HG02852 (cell line): ENCODE results near the gene SLC35C1.
A peak's percentile ranks its signal among the peaks of the same experiment; 100 is the strongest.
"Not testable (repeated sequence)": the region's sequence is repeated elsewhere in the genome, so short reads cannot be mapped to it uniquely, and the experiment has no call there.

Experiments used
- ATAC-seq: cut with Tn5 transposase; IDR thresholded peaks from one replicate; pipeline ENCODE4 v1.9.1; 2021; ENCODE audit warnings: mild to moderate bottlenecking, moderate library complexity; ENCODE audit not compliant: unreplicated experiment

The SLC35C1 gene

DNA sequence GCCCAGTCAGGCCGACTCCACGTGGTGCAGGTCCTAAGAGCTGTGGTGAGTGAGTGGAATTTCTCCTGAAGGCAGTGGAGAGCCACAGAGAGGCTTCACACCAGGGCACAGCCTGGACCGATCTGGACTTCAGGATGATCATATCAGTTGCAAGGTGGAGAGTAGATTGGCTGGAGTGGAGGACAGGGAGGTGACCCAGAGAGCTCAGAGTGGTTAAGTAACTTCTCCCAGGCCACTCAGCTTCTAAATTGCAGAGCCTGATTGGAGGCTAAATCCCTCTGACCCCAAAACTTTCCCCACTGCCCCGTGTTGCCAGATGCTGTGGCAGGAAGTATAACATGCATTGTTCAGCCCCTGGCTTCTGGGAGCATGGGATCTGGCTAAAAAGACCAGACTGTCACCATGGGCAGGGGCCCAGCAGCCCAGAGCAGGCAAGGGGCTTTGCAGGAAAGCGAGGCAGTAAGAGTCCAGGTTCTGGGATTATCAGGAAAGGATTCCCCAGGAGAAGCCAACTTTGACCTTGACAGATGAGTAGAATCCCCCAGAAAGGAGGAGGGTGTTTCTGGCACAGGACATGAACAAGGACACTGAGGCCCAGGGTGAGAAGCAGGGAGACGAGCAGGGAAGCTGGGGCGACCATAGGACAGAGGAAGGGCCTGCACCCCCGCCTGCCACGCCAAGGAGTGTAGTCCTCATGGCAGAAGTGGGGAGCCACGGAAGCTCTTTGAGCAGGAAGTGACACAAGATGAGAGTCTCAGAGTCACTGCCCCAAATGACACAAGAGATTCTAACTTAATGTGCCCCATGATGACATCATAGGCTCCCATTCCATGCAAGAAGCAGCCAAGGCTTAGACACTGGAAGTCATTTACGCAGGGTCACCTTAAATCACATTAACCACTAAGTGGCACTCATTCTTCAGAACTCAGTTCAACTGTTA is 4.8 kb downstream of the SLC35C1 start:
- no peak for ATAC-seq

DNA sequence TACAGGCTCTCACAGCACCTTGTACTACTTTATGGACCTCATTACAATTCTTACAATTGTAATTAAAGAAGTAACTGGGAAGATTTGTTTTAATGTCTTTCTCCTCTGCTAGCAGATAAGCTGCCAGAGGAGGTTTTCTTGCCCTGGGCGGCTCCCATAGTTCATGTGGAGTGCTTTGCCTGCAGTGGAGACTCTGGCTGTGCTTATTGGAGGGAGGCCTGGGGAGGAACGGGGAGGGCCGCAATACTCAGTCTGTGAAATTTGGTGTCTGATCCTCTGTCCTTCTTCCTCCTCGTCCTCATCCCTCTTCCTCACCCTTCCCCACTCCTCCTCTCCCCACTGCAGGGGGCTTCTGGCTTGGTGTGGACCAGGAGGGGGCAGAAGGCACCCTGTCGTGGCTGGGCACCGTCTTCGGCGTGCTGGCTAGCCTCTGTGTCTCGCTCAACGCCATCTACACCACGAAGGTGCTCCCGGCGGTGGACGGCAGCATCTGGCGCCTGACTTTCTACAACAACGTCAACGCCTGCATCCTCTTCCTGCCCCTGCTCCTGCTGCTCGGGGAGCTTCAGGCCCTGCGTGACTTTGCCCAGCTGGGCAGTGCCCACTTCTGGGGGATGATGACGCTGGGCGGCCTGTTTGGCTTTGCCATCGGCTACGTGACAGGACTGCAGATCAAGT is 5.6 kb downstream of the SLC35C1 start:
- no peak for ATAC-seq

DNA sequence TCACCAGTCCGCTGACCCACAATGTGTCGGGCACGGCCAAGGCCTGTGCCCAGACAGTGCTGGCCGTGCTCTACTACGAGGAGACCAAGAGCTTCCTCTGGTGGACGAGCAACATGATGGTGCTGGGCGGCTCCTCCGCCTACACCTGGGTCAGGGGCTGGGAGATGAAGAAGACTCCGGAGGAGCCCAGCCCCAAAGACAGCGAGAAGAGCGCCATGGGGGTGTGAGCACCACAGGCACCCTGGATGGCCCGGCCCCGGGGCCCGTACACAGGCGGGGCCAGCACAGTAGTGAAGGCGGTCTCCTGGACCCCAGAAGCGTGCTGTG is 6.1 kb downstream of the SLC35C1 start:
- no peak for ATAC-seq

DNA sequence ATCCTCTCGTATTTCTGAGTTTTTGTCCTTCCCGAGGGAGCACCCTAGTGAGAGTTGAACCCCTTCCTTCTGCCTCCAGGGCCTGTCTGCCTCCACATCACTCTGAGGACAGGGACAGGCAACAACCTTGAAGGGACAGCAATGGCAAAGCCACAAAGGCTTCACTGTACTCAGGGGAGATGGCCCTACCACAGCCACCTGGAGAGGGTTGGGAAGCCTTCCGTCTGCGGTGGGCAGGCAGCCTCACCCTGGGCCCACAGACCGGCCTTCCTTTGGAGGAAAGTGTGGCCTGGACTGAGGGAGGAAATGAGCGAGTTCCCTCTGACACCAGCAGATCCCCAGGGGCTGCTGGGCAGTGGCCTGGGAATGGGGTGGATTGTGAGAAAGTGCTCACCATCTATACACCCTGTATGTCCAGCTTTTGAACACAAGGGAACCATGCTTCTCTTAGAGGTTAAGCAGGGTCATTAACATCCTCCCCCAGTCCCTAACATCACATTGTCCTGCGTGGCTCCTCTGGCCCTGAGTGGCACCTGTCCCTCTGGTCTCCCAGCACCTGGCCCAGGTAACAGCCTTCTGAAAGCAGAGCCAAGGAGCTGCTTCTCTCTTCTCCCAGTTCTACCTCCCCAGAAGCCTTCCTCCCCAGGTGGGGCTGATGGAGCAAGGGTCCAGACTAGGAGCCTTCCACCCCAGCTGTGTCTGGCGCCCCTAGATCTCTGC is 6.8 kb downstream of the SLC35C1 start:
- no peak for ATAC-seq

DNA sequence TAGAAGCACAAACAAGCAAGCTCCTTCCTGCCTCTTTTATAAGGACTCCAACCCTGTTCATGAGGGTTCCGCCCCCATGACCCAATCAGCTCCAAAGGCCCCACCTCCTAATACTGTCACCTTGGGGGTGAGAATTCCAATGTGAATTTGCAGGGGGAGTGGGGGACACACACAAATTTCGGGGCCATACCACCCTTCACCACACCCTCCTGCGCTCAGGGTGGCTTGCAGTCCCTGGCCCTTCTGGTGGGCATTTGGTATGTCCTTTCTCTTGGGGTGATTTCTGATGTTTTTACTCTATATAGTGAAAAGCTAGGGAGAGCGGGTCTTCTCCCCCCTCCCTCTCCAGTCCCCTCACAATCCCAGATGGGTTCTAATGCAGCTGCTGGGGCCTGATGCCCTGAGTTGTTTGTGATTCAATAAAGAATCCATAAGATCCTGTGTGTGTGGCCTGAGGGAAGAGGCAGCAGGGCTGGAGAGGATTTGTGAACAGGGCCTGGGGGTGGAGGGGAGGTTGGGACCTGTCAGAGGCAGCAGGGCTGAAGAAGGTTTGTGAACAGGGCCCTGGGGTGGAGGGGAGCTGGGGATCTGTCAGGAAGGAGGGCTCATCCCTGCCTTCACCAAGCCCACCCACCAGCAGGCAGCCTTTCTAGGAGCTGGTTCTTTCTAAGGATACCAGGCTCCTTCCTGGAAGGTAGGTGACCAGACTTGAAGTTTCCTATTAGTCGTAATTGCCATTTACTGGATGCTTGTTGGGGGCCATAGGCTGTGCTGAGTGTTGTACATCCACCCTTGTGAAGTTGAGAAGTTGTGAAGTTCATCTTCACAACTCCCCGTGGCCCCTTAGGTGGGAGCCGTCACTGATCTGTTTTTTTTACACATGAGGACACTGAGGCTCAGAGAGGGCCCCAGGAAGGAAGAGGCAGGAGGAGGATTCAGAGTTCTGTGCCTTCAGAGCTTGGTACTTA is 7.9 kb downstream of the SLC35C1 start:
- no peak for ATAC-seq

DNA sequence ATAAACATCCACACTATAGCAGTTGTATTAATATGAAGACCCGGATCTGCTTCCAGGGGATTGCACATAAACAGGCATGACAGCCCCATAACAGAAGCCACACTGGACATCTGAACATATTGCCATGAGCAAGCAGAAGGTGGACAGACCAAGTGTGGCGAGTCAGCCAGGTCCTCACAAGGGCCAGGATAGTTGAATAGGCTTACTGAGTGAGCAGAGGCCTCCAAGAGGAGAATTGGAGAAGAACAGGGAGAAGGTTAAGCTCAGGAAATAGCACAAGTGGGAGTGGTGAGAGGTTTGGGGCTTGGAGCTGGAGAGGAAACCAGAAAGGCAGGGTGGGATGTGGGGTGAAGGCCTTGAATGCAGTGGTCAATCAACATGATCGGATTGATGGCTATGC is 10.8 kb downstream of the SLC35C1 start:
- ATAC-seq = no peak

DNA sequence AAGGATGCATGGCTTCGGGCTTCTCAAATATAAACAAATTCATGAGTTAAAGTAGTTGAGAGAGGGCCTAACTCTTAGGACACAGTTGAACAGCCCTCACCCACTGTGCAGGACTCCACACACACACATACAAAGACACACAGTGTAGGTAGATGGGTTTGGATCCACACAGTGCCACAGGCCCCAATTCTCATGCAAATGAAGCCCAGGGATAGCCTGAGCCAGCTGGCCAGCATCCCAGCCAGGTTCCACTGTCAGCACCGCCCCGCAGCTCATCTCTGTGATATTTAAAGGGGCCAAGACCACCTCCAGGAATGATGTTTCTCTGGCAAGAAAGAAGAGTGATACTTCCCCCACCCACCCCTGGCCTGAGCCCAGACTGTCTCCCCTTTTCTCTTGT is 11.7 kb downstream of the SLC35C1 start:
- ATAC-seq = no peak

DNA sequence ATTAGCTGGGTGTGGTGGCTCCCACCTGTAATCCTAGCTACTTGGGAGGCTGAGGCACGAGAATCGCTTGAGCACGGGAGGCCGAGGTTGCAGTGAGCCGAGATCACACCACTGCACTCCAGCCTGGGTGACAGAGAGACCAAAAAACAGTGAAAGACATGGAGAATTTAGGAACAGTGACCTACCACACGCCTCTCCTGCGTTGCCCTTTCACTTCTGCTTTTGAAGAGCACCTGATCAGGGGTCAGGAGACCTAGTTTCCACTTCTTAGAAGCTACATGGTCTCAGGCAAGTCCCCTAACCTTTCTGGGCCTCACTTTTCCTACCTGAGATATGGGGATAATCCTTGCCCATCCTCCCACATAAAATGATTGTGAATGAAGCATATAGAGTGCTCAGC is 12.2 kb downstream of the SLC35C1 start:
- peak; percentile 89 for ATAC-seq

DNA sequence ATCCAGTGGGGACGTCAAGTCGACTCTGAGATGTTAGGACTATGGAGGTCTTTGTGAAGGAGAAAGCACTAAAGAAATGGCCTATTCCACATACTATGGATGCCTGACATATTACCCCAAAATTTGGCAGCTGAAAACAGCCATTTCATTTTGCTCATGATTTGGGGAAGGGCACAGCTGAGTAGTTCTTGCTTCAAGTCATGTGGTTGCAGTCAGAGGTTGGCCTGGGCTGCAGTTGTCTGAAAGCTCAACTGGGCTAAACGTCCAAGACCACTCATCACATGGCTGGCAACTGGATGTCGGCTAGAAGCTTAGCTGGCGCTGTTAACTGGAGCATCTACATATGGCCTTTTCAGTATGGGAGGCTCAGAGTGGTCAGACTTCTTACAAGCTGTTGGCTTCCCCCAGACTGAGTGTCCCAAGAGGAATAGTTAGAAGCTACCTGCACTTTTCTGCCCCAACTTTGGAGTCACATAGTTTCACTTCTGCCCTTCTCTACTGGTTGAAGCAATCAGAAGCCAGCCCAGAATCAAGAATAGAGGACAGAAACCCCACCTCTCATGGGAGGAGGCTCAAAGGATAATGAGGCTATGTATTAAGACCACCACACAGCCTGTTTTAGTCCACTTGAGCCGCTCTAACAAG is 14.1 kb downstream of the SLC35C1 start:
- ATAC-seq = no peak

DNA sequence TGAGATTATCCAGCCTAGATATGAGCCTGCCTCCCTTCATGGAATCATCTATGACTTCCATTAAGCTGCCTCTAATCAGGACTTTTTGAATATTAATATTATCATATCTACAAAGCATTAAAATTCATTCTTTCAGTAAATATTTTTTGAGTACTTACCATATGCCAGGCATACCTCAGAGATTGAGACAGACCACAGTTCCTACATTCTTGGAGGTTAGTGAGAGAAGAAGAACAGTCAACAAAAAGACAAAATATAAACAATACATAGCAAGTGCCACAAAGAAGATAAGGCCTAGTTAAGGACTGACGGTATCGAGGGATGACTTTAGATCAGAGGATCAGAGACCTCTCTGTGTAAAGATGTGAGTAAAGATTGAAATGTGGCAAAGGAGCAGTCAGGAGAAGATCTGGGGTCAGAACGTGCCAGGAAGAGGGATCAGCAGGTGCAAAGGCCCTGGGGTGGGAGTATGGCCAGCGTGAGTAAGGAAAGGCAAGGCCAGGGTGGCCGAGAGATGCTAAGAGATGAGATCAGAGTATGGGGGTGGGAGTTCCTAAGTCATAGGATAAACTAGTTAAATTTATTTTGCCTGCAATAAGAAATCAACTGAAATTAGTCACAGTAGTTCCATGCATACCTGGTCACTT is 15.4 kb downstream of the SLC35C1 start:
- no peak for ATAC-seq

DNA sequence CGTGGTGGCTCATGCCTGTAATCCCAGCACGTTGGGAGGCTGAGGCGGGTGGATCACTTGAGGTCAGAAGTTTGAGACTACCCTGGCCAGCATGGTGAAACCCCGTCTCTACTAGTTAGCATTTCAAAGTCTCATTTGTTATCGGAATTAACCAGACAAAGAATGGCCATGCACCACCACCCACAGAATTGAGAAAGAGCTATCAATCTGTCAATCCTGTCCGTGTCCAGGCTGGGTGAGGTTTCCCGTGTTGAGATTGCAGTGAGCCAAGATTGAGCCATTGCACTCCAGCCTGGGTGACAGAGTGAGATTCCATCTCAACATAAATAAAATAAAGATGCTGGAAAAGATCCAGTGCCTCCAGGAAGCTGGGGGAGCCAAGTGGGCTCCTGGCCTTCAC is 21.5 kb downstream of the SLC35C1 start:
- not testable (repeated sequence) for ATAC-seq

DNA sequence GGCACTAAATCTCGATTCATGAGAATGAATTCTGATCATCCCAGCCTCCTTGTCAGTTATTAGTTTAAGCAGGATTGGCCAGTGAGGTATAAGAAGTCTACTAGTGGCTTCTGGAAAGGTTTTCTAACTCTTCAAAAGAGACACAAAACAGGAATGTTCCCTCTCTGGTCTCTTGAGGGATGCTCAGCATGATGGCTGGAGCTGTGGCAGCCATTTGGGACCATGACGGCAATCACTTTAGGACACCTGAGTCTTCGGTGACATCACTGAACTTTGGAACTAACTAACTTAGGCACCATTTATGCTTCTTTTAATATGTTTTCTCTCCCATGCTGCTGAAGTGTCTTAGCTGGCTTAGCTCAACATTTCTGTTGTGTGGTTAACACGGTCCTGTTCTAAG is 22.2 kb downstream of the SLC35C1 start:
- ATAC-seq = no peak

DNA sequence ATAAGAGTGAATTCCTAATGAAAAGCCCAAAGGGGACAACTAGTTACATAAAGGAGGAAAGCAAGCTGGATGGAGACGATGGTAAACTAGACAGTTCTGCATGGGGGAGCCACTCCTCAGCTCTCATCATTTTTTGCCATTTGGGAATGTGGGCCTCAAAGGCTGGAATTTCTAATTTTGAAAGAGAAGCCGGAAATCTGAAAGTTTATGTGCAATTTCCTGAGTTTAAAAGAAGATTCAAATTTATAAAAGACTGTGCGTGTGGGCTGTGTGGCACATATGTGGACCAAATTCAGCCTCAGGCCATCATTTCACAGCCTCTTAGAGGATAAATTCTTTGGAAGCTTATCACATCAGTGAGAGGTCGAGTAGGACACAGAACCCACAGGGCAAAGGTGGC is 24.0 kb downstream of the SLC35C1 start:
- ATAC-seq = no peak

DNA sequence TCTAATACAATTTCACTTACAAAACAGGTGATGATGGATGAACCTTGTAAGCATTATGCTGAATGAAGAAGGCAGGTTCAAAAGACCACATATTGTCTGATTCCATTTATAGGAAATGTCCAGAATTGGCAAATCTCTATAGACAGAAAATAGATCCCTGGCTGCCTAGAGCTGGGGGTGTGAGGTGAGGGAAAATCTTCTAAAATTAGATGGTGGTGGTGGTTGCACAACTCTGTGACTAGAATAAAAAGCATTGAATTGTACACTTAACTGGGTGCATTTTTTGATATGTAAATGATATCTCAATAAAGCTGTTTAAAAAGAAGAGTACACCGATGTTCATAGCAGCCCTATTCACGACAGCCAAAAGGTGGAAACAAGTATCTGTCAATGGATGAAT is 25.6 kb downstream of the SLC35C1 start:
- ATAC-seq = no peak

DNA sequence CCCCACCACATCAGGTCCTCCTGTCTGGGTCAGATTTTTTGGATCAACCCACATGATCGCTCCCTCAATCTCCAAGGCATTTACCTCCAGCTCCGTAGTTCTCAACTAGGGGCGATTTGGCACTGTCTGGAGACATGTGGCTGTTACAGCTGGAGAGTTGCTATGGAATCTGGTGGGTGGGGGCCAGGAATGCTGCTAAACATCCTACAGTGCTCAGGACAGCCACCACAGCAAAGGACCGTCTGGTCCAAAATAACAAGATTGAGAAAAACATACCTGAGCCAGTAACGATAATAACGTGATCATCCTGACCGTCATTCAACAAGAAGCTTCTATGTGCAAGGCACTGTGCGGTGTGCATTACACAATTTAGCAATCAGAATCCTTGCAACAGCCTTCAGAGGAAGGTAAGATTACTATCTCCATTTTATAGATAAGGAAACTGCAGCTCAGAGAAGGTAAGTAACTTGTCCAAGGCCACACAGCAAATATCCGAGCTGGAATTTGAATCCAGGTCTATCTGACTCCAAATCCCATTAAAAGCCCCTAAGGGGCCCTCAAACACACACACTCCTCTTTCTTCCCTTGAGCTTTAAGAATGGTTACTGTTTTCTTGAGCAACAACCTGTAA is 28.0 kb downstream of the SLC35C1 start:
- ATAC-seq = no peak

DNA sequence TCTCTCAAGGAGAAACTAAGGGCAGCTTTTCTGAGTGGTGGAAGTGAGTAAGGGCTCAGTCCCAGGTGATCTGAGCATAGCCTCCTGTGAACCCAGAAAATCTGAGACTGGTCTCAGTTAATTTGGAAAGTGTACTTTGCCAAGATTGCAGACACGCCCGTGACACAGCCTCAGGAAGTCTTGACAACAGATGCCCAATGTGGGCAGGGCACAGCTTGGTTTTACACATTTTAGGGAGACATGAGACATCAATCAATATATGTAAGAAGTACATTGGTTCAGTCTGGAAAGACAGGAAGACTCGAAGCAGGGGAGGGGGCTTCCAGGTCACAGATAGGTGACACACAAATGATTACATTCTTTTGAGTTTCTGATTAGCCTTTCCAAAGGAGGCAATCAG is 28.8 kb downstream of the SLC35C1 start:
- no peak for ATAC-seq

DNA sequence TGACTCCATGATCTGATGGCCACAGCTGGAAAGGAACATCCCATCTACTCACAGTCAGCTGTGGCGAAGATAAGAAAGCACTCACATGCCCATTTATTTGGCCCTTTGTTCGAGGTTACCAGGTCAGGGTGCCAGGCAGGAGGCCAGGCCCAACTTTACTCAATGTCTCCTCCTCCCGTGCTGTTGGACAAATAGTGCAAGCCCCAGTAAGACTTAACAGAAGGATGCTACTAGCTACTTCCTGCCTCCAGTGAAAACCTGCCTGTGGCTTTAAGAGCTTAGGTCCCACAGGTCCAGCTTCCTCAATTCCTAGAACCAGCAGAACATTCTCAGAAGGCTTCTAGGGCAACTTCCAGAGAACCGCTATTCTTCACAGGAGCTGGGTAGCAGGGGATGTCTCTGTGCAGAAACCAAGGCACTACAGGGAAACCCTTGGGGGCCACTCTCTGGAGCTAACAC is 29.4 kb downstream of the SLC35C1 start:
- ATAC-seq = no peak

DNA sequence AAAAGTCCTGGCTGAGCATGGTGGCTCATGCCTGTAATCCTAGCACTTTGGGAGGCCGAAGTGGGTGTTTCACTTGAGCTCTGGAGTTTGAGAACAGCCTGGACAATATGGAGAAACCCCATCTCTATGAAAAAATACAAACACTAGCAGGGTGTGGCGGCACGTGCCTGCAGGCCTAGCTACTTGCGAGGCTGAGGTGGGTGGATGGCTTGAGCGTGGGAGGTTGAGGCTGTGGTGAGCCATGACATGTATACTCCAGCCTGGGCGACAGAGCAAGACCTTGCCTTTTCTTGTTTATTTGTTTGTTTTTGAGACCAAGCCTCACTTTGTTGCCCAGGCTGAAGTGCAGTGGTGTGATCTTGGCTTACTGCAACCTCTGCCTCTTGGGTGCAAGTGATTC is 34.3 kb downstream of the SLC35C1 start:
- ATAC-seq = no peak

DNA sequence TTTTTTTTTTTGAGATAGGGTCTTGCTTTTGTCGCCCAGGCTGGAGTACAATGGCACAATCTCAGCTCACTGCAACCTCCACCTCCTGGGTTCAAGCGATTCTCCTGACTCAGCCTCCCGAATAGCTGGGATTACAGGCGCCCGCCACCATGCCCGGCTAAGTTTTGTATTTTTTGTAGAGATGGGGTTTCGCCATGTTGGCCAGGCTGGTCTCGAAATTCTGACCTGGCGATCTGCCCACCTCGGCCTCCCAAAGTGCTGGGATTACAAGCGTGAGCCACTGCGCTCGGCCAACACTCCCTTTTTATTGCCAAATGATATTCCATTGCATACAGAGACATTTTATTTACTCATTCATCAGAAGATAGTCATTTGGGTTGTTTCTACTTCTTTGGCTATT is 35.3 kb downstream of the SLC35C1 start:
- not testable (repeated sequence) for ATAC-seq
